ENCODE results near the gene PTPRJ. TPM values are rescaled to one million over a fixed set of nuclear protein-coding genes. Genes with fewer than 3 reads are reported as not detected.

Gene PTPRJ
- total and polyA plus RNA-seq, 2 of the 4 experiments (the other 2 are of a cell fraction) = 5.6 to 14.9 TPM

- ChIA-PET CTCF (no interaction called here), POLR2A (ENCODE audit: unreplicated experiment) (no interaction called here)
- Histone ChIP-seq H3K56ac (ENCODE audit: extremely low read depth, insufficient read depth, low read length) (no peak overlapping the region), H4K91ac (ENCODE audit: insufficient read depth, low read depth, low read length) (0 out of 2 replicates have a peak overlapping the region, but pooled peaks have one; percentile 5), H2BK15ac (ENCODE audit: low read depth, low read length) (no peak overlapping the region), H2BK20ac (ENCODE audit: low read depth, low read length) (no peak overlapping the region), H3K23ac (ENCODE audit: low read depth, low read length) (peak overlapping the region; percentile 24; the same call in 1 of the 2 replicates), H3K18ac (ENCODE audit: low read depth, low read length) (no peak overlapping the region), H2AK9ac (replicated peaks; ENCODE audit: low read depth, low read length, poor library complexity) (peak overlapping the region; percentile 56), H3K4me3 (ENCODE audit: insufficient read depth, low read depth, low read length) (no peak overlapping the region), H3K9ac (ENCODE audit: low read depth, low read length) (no peak overlapping the region), H2BK5ac (ENCODE audit: low read depth, low read length, poor library complexity, severe bottlenecking) (no peak overlapping the region), H3K4ac (ENCODE audit: low read depth, low read length) (no peak overlapping the region), H2AFZ (replicated peaks; ENCODE audit: low read length, poor library complexity) (no peak overlapping the region), H2AK5ac (ENCODE audit: low read depth, low read length) (peak overlapping the region; percentile 12; the same call in 1 of the 2 replicates), H3K9me1 (ENCODE audit: insufficient read depth, low read length) (peaks cover 32% of the 10 kb centered on the region), H3K36me3 (ENCODE audit: control insufficient read depth, insufficient read depth, low read length) (no peaks in the 10 kb centered on the region), H3K9me3 (ENCODE audit: control insufficient read depth, insufficient read depth, low read length) (no peaks in the 10 kb centered on the region), H3K79me1 (ENCODE audit: low read depth in 1 of 2, low read length in 2 of 2) (peaks cover 55 to 81% of the 10 kb centered on the region in 2 experiments), H3K27me3 (ENCODE audit: control insufficient read depth, insufficient read depth, low read length) (no peaks in the 10 kb centered on the region), H4K20me1 (ENCODE audit: insufficient read depth, low read length) (peaks cover 51% of the 10 kb centered on the region; the same call in 1 of the 2 replicates), H3K4me1 (ENCODE audit: control insufficient read depth, insufficient read depth, low read length) (peaks cover 14% of the 10 kb centered on the region), H2BK120ac (ENCODE audit: low read depth, low read length) (no peak overlapping the region), H3K14ac (replicated peaks; ENCODE audit: low read depth, low read length) (0 out of 2 replicates have a peak overlapping the region, but pooled peaks have one; percentile 40), H3K27ac (ENCODE audit: insufficient read depth, low read length) (no peak overlapping the region), H4K5ac (ENCODE audit: low read depth, low read length) (no peak overlapping the region), H4K8ac (ENCODE audit: low read depth in 2 of 2, low read length in 2 of 2) (no peak overlapping the region), H3K4me2 (ENCODE audit: low read depth, low read length) (no peak overlapping the region)
- ATAC-seq (ENCODE audit: low read depth) = no peak
- intact Hi-C loops (cut with micrococcal nuclease) = no loop called here
- dilution Hi-C loops (cut with HindIII; ENCODE audit: low sequenced_read_pairs, unreplicated experiment) = no loop called here
- BruUV-seq (replicated peaks) = no TSS peak
- 73% methylated on average over 2 of the region's 15 CpGs; no CpG with 5 or more reads in 1 of the 2 experiments for WGBS, 2 experiments (ENCODE audit: extremely low coverage in 2 of 2, insufficient read length in 1 of 2)
- DNase-seq = no peak
- TF ChIP-seq CHD1 (IDR thresholded peaks at IDR 0.05; ENCODE audit: low read depth, low read length) = no peak
- TF ChIP-seq SMC3 (IDR thresholded peaks at IDR 0.05; ENCODE audit: low read depth, low read length) = no peak
- in situ Hi-C loops (cut with MboI; ENCODE audit: low sequenced_read_pairs) = no loop called here
Measured at GRCh38 chr11:47997063-47998053, 17.0 kb downstream of the PTPRJ start.
